ENCODE measurements around the gene TTLL6. TPM values are rescaled to one million over a fixed set of nuclear protein-coding genes. Genes with fewer than 3 reads are reported as not detected.
A peak's percentile ranks its signal among the peaks of the same experiment; 100 is the strongest.

The TTLL6 gene
- total and polyA plus RNA-seq, 2 donors (not counting 3 experiments of a cell fraction or from before 2014, with no cell fraction given), result not detected

- intact Hi-C loops (cut with micrococcal nuclease), result no loop called here
- H3K36me3 ChIP-seq (ENCODE audit: control insufficient read depth in 2 of 2, extremely low read depth in 1 of 2, insufficient read depth in 2 of 2, low read length in 2 of 2), result no peaks in the 10 kb centered on the region
- H3K79me2 ChIP-seq (ENCODE audit: control insufficient read depth, insufficient read depth, low read length), result no peaks in the 10 kb centered on the region
- H3K4me1 ChIP-seq (ENCODE audit: control insufficient read depth, extremely low read depth, insufficient read depth, low read length), result no peaks in the 10 kb centered on the region
- H4K20me1 ChIP-seq (replicated peaks; ENCODE audit: control insufficient read depth, extremely low read depth, insufficient read depth, low read length), result no peaks in the 10 kb centered on the region
- no TSS peak for BruUV-seq (replicated peaks)
- FAIRE-seq, result peak; percentile 60
- ChIA-PET CTCF (interaction anchor here (1.3 kb wide), 1 partner anchor 12 kb away, joined by 3 read pairs; no protein-coding TSS in a partner anchor), POLR2A (no interaction called here)
- dilution Hi-C loops (cut with MboI; ENCODE audit: extremely low pct_ligation_motif_present, low sequenced_read_pairs), result no loop called here
- H3K4me3 ChIP-seq (replicated peaks in 1 of 3; ENCODE audit: insufficient read depth in 1 of 3, low read depth in 1 of 3, low read length in 3 of 3), result no peak overlapping the region
- no peaks in the 10 kb centered on the region for H3K9me3 ChIP-seq (replicated peaks; ENCODE audit: control insufficient read depth, insufficient read depth, low read length)
- H3K4me2 ChIP-seq (ENCODE audit: insufficient read depth, low read length), result no peak overlapping the region
- no peaks in the 10 kb centered on the region for H3K9me1 ChIP-seq (replicated peaks; ENCODE audit: control insufficient read depth, extremely low read depth, insufficient read depth, low read length)
- no peak overlapping the region for H2AFZ ChIP-seq (ENCODE audit: low read depth, low read length)
- DNase-seq (ENCODE audit: low read depth, low spot score), result no peak
- no peak overlapping the region for H3K27ac ChIP-seq (ENCODE audit: insufficient read depth, low read depth, low read length)
- no peak overlapping the region for H3K9ac ChIP-seq (replicated peaks; ENCODE audit: extremely low read depth, insufficient read depth, low read length)
- H3K27me3 ChIP-seq (ENCODE audit: control insufficient read depth in 2 of 2, insufficient read depth in 2 of 2, low read length in 2 of 2), result peaks cover 0 to 11% of the 10 kb centered on the region in 2 experiments
- TF ChIP-seq FOS (IDR thresholded peaks at IDR 0.05; ENCODE audit: borderline replicate concordance, insufficient read depth, low read length) (no peak), EZH2 (IDR thresholded peaks at IDR 0.05; ENCODE audit: borderline replicate concordance, low read depth, low read length, severe bottlenecking) (no peak), MAX (IDR thresholded peaks at IDR 0.05; ENCODE audit: insufficient read depth, insufficient read length) (no peak), POLR2A (IDR thresholded peaks at IDR 0.05; ENCODE audit: low read depth, low read length) (no peak), JUN (IDR thresholded peaks at IDR 0.05; ENCODE audit: borderline replicate concordance, insufficient read depth, insufficient read length, low read depth) (no peak), MYC (IDR thresholded peaks at IDR 0.05; ENCODE audit: low read depth, low read length) (no peak), POLR2AphosphoS5 (IDR thresholded peaks at IDR 0.05; ENCODE audit: insufficient read depth, low read depth, low read length) (no peak), CTCF (IDR thresholded peaks at IDR 0.05; ENCODE audit: extremely low read depth in 1 of 2, insufficient read depth in 1 of 2, low read depth in 1 of 2, low read length in 2 of 2) (no peak), GATA2 (IDR thresholded peaks at IDR 0.05; ENCODE audit: insufficient read depth, insufficient read length, low read depth, low read length) (no peak)
Measured at GRCh38 chr17:48776602-48777001, 40.4 kb downstream of the TTLL6 start.
